ENCODE data around the gene BMP3. TPM values are rescaled to one million over a fixed set of nuclear protein-coding genes. Genes with fewer than 3 reads are reported as not detected.

BMP3 gene
- total and polyA plus RNA-seq, 10 of the 15 experiments (the other 5 are each of a cell fraction or from before 2014, with no cell fraction given) = 0.37 to 1.4 (median 0.88) TPM

DNA sequence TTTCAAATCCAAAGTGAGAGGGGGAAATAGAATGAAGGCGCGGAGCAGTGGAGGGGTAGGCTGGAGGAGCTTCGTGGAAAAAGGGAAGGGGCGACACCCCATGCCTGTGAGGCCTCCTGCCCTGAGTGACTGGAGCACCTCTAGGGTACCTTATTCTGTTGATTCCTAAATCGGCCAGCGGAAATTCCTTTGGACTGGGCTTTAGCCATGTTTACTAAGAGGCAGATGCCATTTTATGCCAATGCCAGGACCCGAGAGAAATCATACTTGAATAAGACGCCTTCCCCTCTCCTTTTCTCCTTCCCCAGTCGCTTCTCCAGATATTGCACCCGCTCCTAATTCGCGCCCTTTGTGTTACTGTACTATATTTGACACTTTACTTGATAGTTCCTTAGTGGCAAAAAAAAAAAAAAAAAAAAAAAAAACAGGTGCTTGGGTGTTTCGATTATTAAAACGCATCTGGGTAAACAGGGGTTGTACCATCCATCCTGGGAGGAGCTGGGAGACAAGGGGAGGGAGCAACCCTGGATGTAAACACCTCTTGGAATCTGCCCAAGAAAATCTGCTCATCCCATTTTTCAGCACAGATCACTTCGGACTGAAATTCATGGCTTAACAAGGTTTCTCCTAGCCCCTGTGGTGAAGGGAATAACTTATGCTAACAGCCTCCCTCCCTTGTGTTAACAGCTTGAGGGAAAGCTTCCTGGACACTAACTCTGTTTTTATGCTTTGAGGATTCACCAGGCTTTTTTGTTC lies 1.5 kb downstream of the BMP3 start:
- Histone ChIP-seq H3K79me2 (ENCODE audit: control insufficient read depth, insufficient read depth, low read length) (no peaks in the 10 kb centered on the region), H3K27ac (ENCODE audit: control insufficient read depth, insufficient read depth) (no peak overlapping the region), H3K4me2 (ENCODE audit: control insufficient read depth, insufficient read depth) (peak overlapping the region; percentile 72; the same call in 1 of the 2 replicates), H4K20me1 (ENCODE audit: control insufficient read depth, insufficient read depth) (no peaks in the 10 kb centered on the region), H3K9me3 (replicated peaks; ENCODE audit: control insufficient read depth, insufficient read depth, low read length) (no peaks in the 10 kb centered on the region), H3K4me3 (no peak overlapping the region), H3K27me3 (replicated peaks in 1 of 2; ENCODE audit: control insufficient read depth in 2 of 2, insufficient read depth in 2 of 2, low read length in 1 of 2) (peaks cover 6 to 7% of the 10 kb centered on the region in 2 experiments; a peak in 3 of 4 replicates), H3K4me1 (ENCODE audit: control insufficient read depth, insufficient read depth, low read length) (no peaks in the 10 kb centered on the region), H2AFZ (ENCODE audit: control insufficient read depth, low read depth, low read length) (no peak overlapping the region), H3K9ac (ENCODE audit: control insufficient read depth, insufficient read depth, low read length) (no peak overlapping the region), H3K36me3 (ENCODE audit: control insufficient read depth in 2 of 2, insufficient read depth in 2 of 2, low read length in 1 of 2) (no peaks in the 10 kb centered on the region)
- ATAC-seq (no peak; the same call in 1 of the 3 replicates), FAIRE-seq (no peak), DNase-seq (ENCODE audit: low read depth, low spot score) (no peak)
- intact Hi-C loops (cut with micrococcal nuclease; ENCODE audit: unreplicated experiment) = loop anchor here (5.0 kb wide), 1 partner anchor 155 kb away; no protein-coding TSS in a partner anchor
- RAD21 ChIA-PET (ENCODE audit: unreplicated experiment) = interaction anchor here (0.6 to 3.1 kb wide), 12 partner anchors 8 to 669 kb away, joined by 3 to 14 read pairs (median 4); no protein-coding TSS in a partner anchor
- POLR2A ChIA-PET = interaction anchor here (0.6 to 1.0 kb wide), 2 partner anchors 11 to 383 kb away, joined by 3 read pairs; no protein-coding TSS in a partner anchor
- TF ChIP-seq NR2C1 (IDR thresholded peaks at IDR 0.05) (no peak), NFXL1 (IDR thresholded peaks at IDR 0.05; ENCODE audit: borderline replicate concordance) (no peak), NRF1 (conservative IDR thresholded peaks at IDR 0.05; ENCODE audit: low read depth, low read length) (no peak), ZNF622 (IDR thresholded peaks at IDR 0.05) (no peak)
- TF ChIP-seq, protein P1, sequence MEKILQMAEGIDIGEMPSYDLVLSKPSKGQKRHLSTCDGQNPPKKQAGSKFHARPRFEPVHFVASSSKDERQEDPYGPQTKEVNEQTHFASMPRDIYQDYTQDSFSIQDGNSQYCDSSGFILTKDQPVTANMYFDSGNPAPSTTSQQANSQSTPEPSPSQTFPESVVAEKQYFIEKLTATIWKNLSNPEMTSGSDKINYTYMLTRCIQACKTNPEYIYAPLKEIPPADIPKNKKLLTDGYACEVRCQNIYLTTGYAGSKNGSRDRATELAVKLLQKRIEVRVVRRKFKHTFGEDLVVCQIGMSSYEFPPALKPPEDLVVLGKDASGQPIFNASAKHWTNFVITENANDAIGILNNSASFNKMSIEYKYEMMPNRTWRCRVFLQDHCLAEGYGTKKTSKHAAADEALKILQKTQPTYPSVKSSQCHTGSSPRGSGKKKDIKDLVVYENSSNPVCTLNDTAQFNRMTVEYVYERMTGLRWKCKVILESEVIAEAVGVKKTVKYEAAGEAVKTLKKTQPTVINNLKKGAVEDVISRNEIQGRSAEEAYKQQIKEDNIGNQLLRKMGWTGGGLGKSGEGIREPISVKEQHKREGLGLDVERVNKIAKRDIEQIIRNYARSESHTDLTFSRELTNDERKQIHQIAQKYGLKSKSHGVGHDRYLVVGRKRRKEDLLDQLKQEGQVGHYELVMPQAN (conservative IDR thresholded peaks at IDR 0.05) = no peak
- TF ChIP-seq, protein P2, sequence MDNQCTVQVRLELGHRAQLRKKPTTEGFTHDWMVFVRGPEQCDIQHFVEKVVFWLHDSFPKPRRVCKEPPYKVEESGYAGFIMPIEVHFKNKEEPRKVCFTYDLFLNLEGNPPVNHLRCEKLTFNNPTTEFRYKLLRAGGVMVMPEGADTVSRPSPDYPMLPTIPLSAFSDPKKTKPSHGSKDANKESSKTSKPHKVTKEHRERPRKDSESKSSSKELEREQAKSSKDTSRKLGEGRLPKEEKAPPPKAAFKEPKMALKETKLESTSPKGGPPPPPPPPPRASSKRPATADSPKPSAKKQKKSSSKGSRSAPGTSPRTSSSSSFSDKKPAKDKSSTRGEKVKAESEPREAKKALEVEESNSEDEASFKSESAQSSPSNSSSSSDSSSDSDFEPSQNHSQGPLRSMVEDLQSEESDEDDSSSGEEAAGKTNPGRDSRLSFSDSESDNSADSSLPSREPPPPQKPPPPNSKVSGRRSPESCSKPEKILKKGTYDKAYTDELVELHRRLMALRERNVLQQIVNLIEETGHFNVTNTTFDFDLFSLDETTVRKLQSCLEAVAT (IDR thresholded peaks at IDR 0.05) = no peak
- in situ Hi-C loops (cut with MboI) = no loop called here
- WGBS (ENCODE audit: insufficient coverage, insufficient replicate concordance, low lambda C conversion rate, missing lambda C conversion rate) = 21% methylated on average over 15 of the region's 15 CpGs
- BruUV-seq (replicated peaks) = no TSS peak
- CTCF ChIA-PET = interaction anchor here (0.6 to 15.3 kb wide), 9 partner anchors 8 to 670 kb away, joined by 3 to 268 read pairs (median 3); no protein-coding TSS in a partner anchor
- SMC1A ChIA-PET (ENCODE audit: uncharacterized antibody, unreplicated experiment) = interaction anchor here (0.6 to 14.8 kb wide), 16 partner anchors 7 to 669 kb away, joined by 3 to 144 read pairs (median 4); no protein-coding TSS in a partner anchor
